Activated T-cell treated with anti-CD3 and anti-CD28 coated beads for 24 hours (primary cell): ENCODE measurements around the gene D2HGDH.
"Not testable (repeated sequence)": the region's sequence is repeated elsewhere in the genome, so short reads cannot be mapped to it uniquely, and the experiment has no call there.

Source experiments
- DNase-seq: peaks from one replicate; pipeline ENCODE4 v3.0.0-alpha.2; 2020; ENCODE audit warnings: low read depth

D2HGDH gene

GRCh38 chr2:241768850-241769249 is 34.4 kb downstream of the D2HGDH start:
- DNase-seq, result no peak

- no peak for DNase-seq
These were observed 35.4 kb downstream of the D2HGDH start for GRCh38 chr2:241769819-241770184.

- no peak for DNase-seq
These were observed 35.9 kb downstream of the D2HGDH start for GRCh38 chr2:241770185-241770935.

- DNase-seq, result no peak
These were observed 36.5 kb downstream of the D2HGDH start for GRCh38 chr2:241770936-241771285.

- DNase-seq, result no peak
These were observed 37.0 kb downstream of the D2HGDH start for GRCh38 chr2:241771286-241772062.

GRCh38 chr2:241772063-241772499 is 37.7 kb downstream of the D2HGDH start:
- peak; percentile 21 for DNase-seq

GRCh38 chr2:241773511-241774418 is 39.3 kb downstream of the D2HGDH start:
- DNase-seq, result no peak

GRCh38 chr2:241774419-241775222 is 40.2 kb downstream of the D2HGDH start:
- DNase-seq, result no peak

- DNase-seq, result no peak
These were observed 41.1 kb downstream of the D2HGDH start for GRCh38 chr2:241775223-241776177.

- DNase-seq, result no peak
These were observed 42.1 kb downstream of the D2HGDH start, which contains the start of gene GAL3ST2 for GRCh38 chr2:241776336-241777169. TSS of gene GAL3ST2 (plus strand) at chr2:241776822. CDS start at chr2:241776956, 134 bp downstream.

- DNase-seq, result no peak
These were observed 42.8 kb downstream of the D2HGDH start for GRCh38 chr2:241777170-241777685.

- DNase-seq, result no peak
These were observed 43.5 kb downstream of the D2HGDH start for GRCh38 chr2:241777686-241778627.

GRCh38 chr2:241780939-241781569 is 46.6 kb downstream of the D2HGDH start:
- no peak for DNase-seq

GRCh38 chr2:241782053-241782452 is 47.6 kb downstream of the D2HGDH start:
- not testable (repeated sequence) for DNase-seq

GRCh38 chr2:241788135-241788534 is 53.7 kb downstream of the D2HGDH start:
- DNase-seq, result no peak

- peak; percentile 61 for DNase-seq
These were observed 54.1 kb downstream of the D2HGDH start for GRCh38 chr2:241788572-241788971.

- not testable (repeated sequence) for DNase-seq
These were observed 57.0 kb downstream of the D2HGDH start for GRCh38 chr2:241791385-241791784.
